GM21423 (cell line): ENCODE results near the gene IGF2BP1.
"Not testable (repeated sequence)": the region's sequence is repeated elsewhere in the genome, so short reads cannot be mapped to it uniquely, and the experiment has no call there.

ENCODE experiments used
- ATAC-seq: cut with Tn5 transposase; IDR thresholded peaks from one replicate; pipeline ENCODE4 v1.9.1; 2021; ENCODE audit warnings: mild to moderate bottlenecking, moderate library complexity; ENCODE audit not compliant: unreplicated experiment

The IGF2BP1 gene

DNA sequence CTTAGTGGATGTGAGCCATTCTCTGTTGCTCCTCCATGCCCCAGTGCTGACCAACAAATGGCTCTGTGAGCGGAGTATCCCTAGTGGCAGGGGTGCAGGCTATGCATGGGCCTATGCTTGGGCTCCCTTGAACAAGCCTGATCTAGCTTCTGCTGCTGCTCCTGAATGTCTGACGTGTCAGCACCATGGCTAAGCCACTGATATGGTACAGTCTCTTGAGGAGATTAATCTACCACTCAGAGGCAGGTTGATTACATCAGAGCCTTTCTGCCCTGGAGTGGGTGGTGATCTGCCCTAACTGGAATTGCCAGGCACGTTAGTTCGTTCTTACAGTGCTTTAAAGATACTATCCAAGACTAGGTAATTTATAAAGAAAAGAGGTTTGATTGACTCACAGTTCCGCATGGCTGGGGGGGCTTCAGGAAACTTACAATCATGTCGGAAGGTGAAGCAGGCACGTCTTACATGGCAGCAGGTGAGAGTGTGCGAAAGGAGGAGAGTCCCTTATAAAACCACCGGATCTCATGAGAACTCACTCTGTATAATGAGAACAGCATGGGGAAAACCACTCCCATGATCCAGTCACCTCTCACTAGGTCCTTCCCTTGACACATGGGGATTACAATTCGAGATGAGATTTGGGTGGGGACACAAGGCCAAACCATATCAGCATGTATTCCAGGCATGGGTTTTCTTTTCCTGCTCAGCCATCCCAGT, 93.9 kb downstream of the IGF2BP1 start:
- ATAC-seq = no peak

DNA sequence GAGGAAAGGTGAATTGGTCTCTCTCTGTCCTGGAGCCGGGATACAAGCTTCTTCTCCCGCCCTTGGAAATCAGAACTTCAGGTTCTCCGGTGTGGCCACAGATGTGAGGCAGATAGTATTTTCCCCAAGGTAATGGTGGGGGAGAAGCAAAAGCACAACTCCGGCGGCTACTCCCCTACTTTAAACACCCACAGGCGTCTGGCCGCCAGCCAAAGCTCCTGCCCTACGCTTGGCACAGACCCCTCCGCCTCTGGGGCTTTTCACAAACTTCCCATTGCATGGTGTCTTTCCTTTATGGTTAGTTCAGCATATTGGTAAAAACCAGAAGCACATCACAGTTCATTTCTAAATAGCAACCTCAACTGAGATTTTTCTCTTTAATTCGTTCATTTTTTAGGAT, 95.9 kb downstream of the IGF2BP1 start:
- no peak for ATAC-seq

DNA sequence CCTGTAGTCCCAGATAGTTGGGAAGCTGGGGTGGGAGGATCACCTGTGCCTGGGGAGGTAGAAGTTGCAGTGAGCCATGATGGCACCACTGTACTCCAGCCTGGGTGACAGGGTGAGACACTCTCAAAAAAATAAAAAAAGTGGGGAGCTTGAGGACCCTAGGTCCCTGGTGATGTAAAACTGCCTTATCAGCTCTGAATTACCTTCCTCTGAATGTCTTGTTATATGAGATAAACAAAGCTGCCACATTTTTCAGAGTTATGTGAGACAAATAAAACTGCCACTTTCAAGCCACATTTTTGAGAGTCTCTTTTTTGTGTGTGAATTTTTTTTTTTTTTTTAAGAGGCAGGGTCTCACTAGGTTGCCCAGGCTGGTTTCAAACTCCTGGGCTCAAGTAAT, 103.4 kb downstream of the IGF2BP1 start:
- no peak for ATAC-seq

- ATAC-seq = no peak
These were observed 103.9 kb downstream of the IGF2BP1 start for GRCh38 chr17:49101054-49101534.

- not testable (repeated sequence) for ATAC-seq
These were observed 106.2 kb downstream of the IGF2BP1 start for GRCh38 chr17:49103360-49103759.

DNA sequence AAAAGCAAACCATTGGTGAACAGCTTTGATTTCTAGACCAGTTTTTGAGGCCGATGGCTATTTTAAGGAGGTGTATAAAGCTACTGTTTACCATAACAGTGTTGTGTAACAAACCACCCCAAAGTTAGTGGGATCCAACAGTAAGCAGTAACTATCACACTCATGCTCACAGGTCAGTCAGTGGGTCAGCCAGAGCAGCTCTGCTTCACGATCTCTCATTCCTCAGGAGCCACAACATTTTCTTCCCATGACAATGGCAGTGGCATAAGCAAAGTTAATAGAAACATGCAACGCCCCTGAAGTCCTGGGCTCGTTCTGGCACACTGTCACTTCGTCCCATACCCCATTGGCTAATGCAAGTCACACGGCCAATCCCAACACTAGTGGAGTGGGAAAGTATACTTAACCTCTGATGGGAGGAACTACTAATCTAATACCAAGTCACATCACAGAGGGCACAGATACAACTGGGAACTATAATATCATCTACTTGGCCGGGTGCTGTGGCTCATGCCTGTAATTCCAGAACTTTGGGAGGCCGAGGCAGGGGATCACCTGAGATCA, 107.4 kb downstream of the IGF2BP1 start:
- no peak for ATAC-seq
